HUES6 (cell line): ENCODE results near the gene TEDC2.
A peak's percentile ranks its signal among the peaks of the same experiment; 100 is the strongest.
"Not testable (repeated sequence)": the region's sequence is repeated elsewhere in the genome, so short reads cannot be mapped to it uniquely, and the experiment has no call there.

ENCODE experiments used
- H3K27ac ChIP-seq: 2 replicates; pipeline ENCODE4 v1.7.0; 2013; ENCODE audit warnings: low read depth, mild to moderate bottlenecking, low read length, inconsistent platforms
- H3K27me3 ChIP-seq: 2 replicates; pipeline ENCODE4 v1.6.1; 2013; ENCODE audit warnings: low read length; ENCODE audit not compliant: control insufficient read depth, insufficient read depth
- H3K36me3 ChIP-seq: 2 replicates; pipeline ENCODE4 v1.6.1; 2013; ENCODE audit warnings: low read length; ENCODE audit not compliant: control insufficient read depth, insufficient read depth
- H3K4me1 ChIP-seq: 2 replicates; pipeline ENCODE4 v1.6.1; 2013; ENCODE audit warnings: low read length; ENCODE audit not compliant: control insufficient read depth, insufficient read depth
- H3K4me3 ChIP-seq: 2 replicates; pipeline ENCODE4 v1.5.1; 2013; ENCODE audit warnings: low read depth, low read length
- H3K9ac ChIP-seq: one replicate; pipeline ENCODE4 v1.6.1; 2013; ENCODE audit warnings: mild to moderate bottlenecking, low read length
- H3K9me3 ChIP-seq: 2 replicates; pipeline ENCODE4 v1.6.1; 2013; ENCODE audit warnings: low read depth, low read length; ENCODE audit not compliant: control insufficient read depth, insufficient read depth

The TEDC2 gene

GRCh38 chr16:2473999-2474876, 14.3 kb downstream of the TEDC2 start:
- H3K9me3 ChIP-seq, result no peaks in the 10 kb centered on the region
- H3K9ac ChIP-seq, result peak overlapping the region; percentile 60
- peaks cover 59% of the 10 kb centered on the region for H3K27me3 ChIP-seq
- peaks cover 30% of the 10 kb centered on the region for H3K4me1 ChIP-seq
- peak overlapping the region; percentile 46; the same call in 1 of the 2 replicates for H3K27ac ChIP-seq
- no peaks in the 10 kb centered on the region for H3K36me3 ChIP-seq
- peak overlapping the region; percentile 75 for H3K4me3 ChIP-seq

DNA sequence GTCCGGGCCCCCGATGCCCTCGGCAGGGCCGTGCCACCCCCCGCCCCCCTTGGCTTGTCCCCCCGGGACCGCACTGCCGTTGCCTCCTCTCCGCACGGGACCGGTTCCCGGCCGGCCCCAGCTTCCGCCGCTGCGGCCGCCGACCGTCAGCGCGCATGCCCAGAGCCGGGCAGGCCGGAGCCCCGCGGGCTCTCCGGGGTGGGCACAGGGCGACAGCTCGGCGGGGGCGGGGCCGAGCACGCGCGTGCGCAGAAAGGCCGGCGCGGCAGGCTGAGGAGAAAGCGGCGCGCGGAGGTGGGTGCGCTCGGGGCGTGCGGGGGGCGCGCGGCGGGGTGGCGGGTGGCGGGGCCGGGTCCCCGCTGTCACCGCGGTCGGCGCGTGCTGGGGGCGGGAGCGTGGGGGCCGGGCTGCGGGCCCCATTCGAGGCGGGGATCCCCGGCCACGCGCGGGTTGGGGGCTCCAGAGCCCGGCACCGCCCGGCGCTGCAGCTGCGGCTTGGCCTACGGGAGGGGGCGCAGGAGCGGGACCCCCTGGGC, 15.0 kb downstream of the TEDC2 start, which contains the start of gene TBC1D24:
Gene TBC1D24, plus strand, starts transcription at position 251 of the 536 bp plus-strand sequence. CDS start 21,022 bp downstream, outside the sequence.
- Histone ChIP-seq H3K9me3 (no peaks in the 10 kb centered on the region), H3K9ac (peak within 1 kb of the TSS; percentile 60), H3K4me3 (peak within 1 kb of the TSS; percentile 78), H3K36me3 (no peaks in the 10 kb centered on the region), H3K27ac (peak within 1 kb of the TSS; percentile 46; the same call in 1 of the 2 replicates), H3K27me3 (peaks cover 51% of the 10 kb centered on the region), H3K4me1 (peaks cover 24% of the 10 kb centered on the region)

GRCh38 chr16:2475413-2476344, 15.8 kb downstream of the TEDC2 start:
- H3K27me3 ChIP-seq, result peaks cover 44% of the 10 kb centered on the region
- H3K9me3 ChIP-seq, result no peaks in the 10 kb centered on the region
- H3K4me1 ChIP-seq, result peaks cover 18% of the 10 kb centered on the region
- H3K36me3 ChIP-seq, result no peaks in the 10 kb centered on the region
- no peak overlapping the region for H3K27ac ChIP-seq
- no peak overlapping the region for H3K9ac ChIP-seq
- H3K4me3 ChIP-seq, result peak overlapping the region; percentile 78

- H3K27me3 ChIP-seq, result peaks cover 42% of the 10 kb centered on the region
- H3K4me3 ChIP-seq, result no peak overlapping the region
- H3K9me3 ChIP-seq, result no peaks in the 10 kb centered on the region
- H3K4me1 ChIP-seq, result peaks cover 16% of the 10 kb centered on the region
- no peak overlapping the region for H3K27ac ChIP-seq
- no peaks in the 10 kb centered on the region for H3K36me3 ChIP-seq
- no peak overlapping the region for H3K9ac ChIP-seq
These were observed 16.4 kb downstream of the TEDC2 start for GRCh38 chr16:2476345-2476720.

DNA sequence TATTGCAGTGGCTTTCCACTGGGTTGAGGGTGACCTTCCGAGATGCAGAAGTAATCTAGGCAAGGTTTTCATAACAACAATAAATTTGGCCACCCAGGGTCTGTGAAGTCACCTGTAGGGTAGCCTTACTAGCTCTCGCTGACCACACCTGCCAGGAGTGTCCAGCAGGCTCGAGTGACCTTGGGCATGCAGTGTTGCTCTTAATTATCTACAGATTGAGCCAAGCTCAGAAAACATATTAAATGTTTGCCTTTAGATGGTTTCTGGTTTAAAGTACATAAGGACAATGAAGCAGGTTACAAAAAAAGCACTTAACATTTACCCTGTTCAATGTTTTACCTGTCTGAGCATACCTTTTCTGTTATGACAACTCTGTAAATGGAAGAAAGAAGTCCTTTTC, 16.8 kb downstream of the TEDC2 start:
- no peak overlapping the region for H3K27ac ChIP-seq
- H3K9ac ChIP-seq, result no peak overlapping the region
- no peaks in the 10 kb centered on the region for H3K9me3 ChIP-seq

DNA sequence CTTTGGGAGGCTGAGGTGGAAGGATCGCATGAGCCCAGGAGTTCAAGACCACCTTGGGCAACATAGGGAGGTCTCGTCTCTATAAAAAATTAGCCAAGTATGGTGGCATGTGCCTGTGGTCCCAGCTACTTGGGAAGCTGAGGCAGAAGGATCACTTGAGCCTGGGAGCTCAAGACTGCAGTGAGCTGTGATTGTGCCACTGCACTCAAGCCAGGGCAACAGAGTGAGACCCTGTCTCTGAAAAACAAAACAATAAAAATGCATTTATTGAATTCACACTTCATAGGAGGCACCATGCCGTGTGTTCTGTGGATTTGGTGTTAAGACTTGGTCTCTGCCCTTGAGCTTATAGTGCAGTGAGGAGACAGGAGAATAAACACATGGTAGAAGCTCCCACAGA, 17.4 kb downstream of the TEDC2 start:
- H3K9me3 ChIP-seq, result no peaks in the 10 kb centered on the region
- H3K9ac ChIP-seq, result no peak overlapping the region
- H3K27me3 ChIP-seq, result peaks cover 32% of the 10 kb centered on the region
- H3K4me3 ChIP-seq, result no peak overlapping the region
- H3K27ac ChIP-seq, result no peak overlapping the region
- H3K36me3 ChIP-seq, result no peaks in the 10 kb centered on the region
- H3K4me1 ChIP-seq, result peaks cover 9% of the 10 kb centered on the region

More for the DNA sequence above, 16.8 kb downstream of the TEDC2 start:
- H3K4me3 ChIP-seq, result no peak overlapping the region
- no peaks in the 10 kb centered on the region for H3K36me3 ChIP-seq
- H3K4me1 ChIP-seq, result peaks cover 15% of the 10 kb centered on the region
- H3K27me3 ChIP-seq, result peaks cover 38% of the 10 kb centered on the region

DNA sequence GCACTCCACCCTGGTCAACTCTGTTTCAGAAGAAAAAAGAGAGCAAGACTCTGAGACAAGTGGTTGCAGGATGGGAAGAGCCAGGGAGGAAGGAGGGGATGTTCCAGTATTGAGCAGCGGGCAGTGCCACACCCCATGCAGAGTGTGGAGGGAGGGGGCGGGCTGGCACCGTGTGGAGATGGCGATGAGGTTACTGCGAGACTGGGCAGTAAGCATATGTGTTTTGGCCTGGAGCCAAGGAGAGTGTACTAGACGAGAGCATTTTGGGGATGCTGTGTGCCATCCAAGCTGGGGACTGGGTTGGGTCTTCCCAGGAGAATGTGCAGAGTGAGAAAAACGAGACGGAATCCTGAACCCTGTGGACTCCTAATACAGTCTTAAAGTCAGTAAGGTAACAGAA, 18.4 kb downstream of the TEDC2 start:
- Histone ChIP-seq H3K27me3 (peaks cover 22% of the 10 kb centered on the region), H3K4me3 (no peak overlapping the region), H3K9ac (no peak overlapping the region), H3K36me3 (no peaks in the 10 kb centered on the region), H3K27ac (no peak overlapping the region), H3K9me3 (no peaks in the 10 kb centered on the region), H3K4me1 (peaks cover 2% of the 10 kb centered on the region)

GRCh38 chr16:2479996-2480395, 20.1 kb downstream of the TEDC2 start:
- H3K9me3 ChIP-seq, H3K27ac ChIP-seq, H3K4me1 ChIP-seq, H3K9ac ChIP-seq, H3K4me3 ChIP-seq, H3K36me3 ChIP-seq: not testable (repeated sequence)
- peaks cover 14% of the 10 kb centered on the region; the same call in 1 of the 2 replicates for H3K27me3 ChIP-seq

DNA sequence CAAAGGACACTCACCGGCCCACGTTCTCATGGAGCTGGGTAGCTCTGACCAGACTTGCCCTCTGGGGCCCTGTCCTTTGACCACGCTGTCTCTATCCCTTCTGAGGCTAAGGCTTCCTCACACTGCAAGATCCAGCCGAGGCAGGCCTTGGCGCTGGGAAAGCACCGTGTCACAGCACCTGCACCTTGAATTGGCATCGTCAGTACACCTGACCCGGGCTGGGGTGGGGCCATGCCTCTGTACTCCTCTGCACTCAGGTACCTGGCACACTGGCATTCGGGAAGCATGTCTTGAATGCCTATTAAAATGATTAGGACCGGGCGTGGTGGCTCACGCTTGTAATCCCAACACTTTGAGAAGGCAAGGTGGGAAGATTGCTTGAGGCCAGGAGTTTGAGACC, 21.0 kb downstream of the TEDC2 start:
- Histone ChIP-seq H3K36me3 (no peaks in the 10 kb centered on the region), H3K9ac (no peak overlapping the region)

GRCh38 chr16:2481676-2482075, 21.8 kb downstream of the TEDC2 start:
- Histone ChIP-seq H3K9ac (no peak overlapping the region), H3K4me1 (no peaks in the 10 kb centered on the region), H3K4me3 (no peak overlapping the region), H3K36me3 (no peaks in the 10 kb centered on the region), H3K27ac (no peak overlapping the region), H3K9me3 (no peaks in the 10 kb centered on the region), H3K27me3 (peaks cover 1% of the 10 kb centered on the region; the same call in 1 of the 2 replicates)

More for the DNA sequence above, 21.0 kb downstream of the TEDC2 start:
- Histone ChIP-seq H3K4me3 (no peak overlapping the region), H3K27me3 (peaks cover 9% of the 10 kb centered on the region; the same call in 1 of the 2 replicates), H3K4me1 (no peaks in the 10 kb centered on the region), H3K27ac (no peak overlapping the region), H3K9me3 (no peaks in the 10 kb centered on the region)
